B cell (primary cell): ENCODE results near the gene POLR1G. TPM values are rescaled to one million over a fixed set of nuclear protein-coding genes. Genes with fewer than 3 reads are reported as not detected.

Experiments
- ATAC-seq: fragments of 200-7000 bp; cut with Tn5 transposase; one replicate; pipeline ENCODE4 v1.10.0; 2021; ENCODE audit warnings: low read depth, mild to moderate bottlenecking, moderate number of reproducible peaks, moderate library complexity
- CTCF ChIA-PET: fragments of 350-600 bp; sonication (Branson Sonifier 250); formaldehyde crosslinking; loops from one replicate; lab custom pipeline; 2021; ENCODE audit warnings: antibody characterized with exemption, inconsistent platforms; lab: Charles Lee
- POLR2A ChIA-PET: fragments of 350-600 bp; sonication (Branson Sonifier 250); formaldehyde crosslinking; loops from one replicate; lab custom pipeline; 2021; ENCODE audit warnings: antibody characterized with exemption; lab: Charles Lee
- DNase-seq: peaks from one replicate; pipeline ENCODE4 v3.0.0; 2013
- H2AFZ ChIP-seq: 2 replicates; pipeline ENCODE4 v1.6.1; 2012; ENCODE audit warnings: mild to moderate bottlenecking, low read depth, low read length; ENCODE audit not compliant: insufficient read depth, poor library complexity, severe bottlenecking
- H3K27ac ChIP-seq, 2 donors: 1 replicate in 1 of 2; 2 replicates in 1 of 2; pipeline ENCODE4 v1.5.1; 2012 to 2013; ENCODE audit warnings: low read length in 2 of 2, mild to moderate bottlenecking in 2 of 2, moderate library complexity in 1 of 2
- H3K27me3 ChIP-seq, 4 experiments: fragments of 200-600 bp in 1 of 4; sonication (generic) in 1 of 4; replicated peaks in 1 of 4; 1 replicate in 2 of 4; 2 replicates in 2 of 4; pipeline versions ENCODE4 v1.6.1 to v1.7.0; 2013 to 2016; ENCODE audit warnings: low read length in 3 of 4, mild to moderate bottlenecking in 2 of 4, mixed read lengths in 1 of 4, moderate library complexity in 1 of 4; ENCODE audit not compliant: insufficient read depth in 4 of 4, control insufficient read depth in 3 of 4; ENCODE audit errors: control extremely low read depth in 1 of 4
- H3K36me3 ChIP-seq, 2 experiments: replicated peaks in 1 of 2; 1 replicate in 1 of 2; 2 replicates in 1 of 2; pipeline versions ENCODE4 v1.6.1 to v1.7.1; 2013; ENCODE audit warnings: low read length in 1 of 2; ENCODE audit not compliant: insufficient read depth in 2 of 2, control insufficient read depth in 1 of 2; ENCODE audit errors: control extremely low read depth in 1 of 2, extremely low read depth in 1 of 2
- H3K4me1 ChIP-seq, 2 donors: fragments of 200-600 bp in 1 of 2; sonication (generic) in 1 of 2; 1 replicate in 1 of 2; 2 replicates in 1 of 2; pipeline versions ENCODE4 v1.5.1 to v1.6.1; 2013 to 2017; ENCODE audit warnings: low read length in 2 of 2; ENCODE audit not compliant: control insufficient read depth in 2 of 2, insufficient read depth in 2 of 2
- H3K4me2 ChIP-seq: replicated peaks from 2 replicates; pipeline ENCODE3; 2012; ENCODE audit warnings: mild to moderate bottlenecking, low read depth, low read length; ENCODE audit not compliant: poor library complexity, severe bottlenecking
- H3K4me3 ChIP-seq, 5 experiments: fragments of 200-600 bp in 1 of 5; sonication (generic) in 1 of 5; 1 replicate in 3 of 5; 2 replicates in 2 of 5; pipeline versions ENCODE4 v1.5.1 to v1.7.0; 2011 to 2016; ENCODE audit warnings: low read length in 4 of 5, mild to moderate bottlenecking in 4 of 5, low read depth in 2 of 5, control low read depth in 1 of 5, moderate library complexity in 1 of 5; ENCODE audit not compliant: insufficient read depth in 1 of 5; ENCODE audit errors: control extremely low read depth in 1 of 5, extremely low read depth in 1 of 5
- H3K79me2 ChIP-seq: fragments of 200-600 bp; sonication (generic); one replicate; pipeline ENCODE4 v1.6.0; 2016; ENCODE audit warnings: low read length; ENCODE audit not compliant: control insufficient read depth, insufficient read depth
- H3K9ac ChIP-seq: fragments of 200-600 bp; sonication (generic); 2 replicates; pipeline ENCODE4 v1.6.1; 2017; ENCODE audit warnings: mild to moderate bottlenecking, low read length, moderate library complexity
- H3K9me3 ChIP-seq, 3 donors: one replicate each; pipeline versions ENCODE4 v1.6.1 to v1.7.1; 2013; ENCODE audit warnings: low read length in 2 of 3; ENCODE audit not compliant: control insufficient read depth in 2 of 3, insufficient read depth in 1 of 3; ENCODE audit errors: control extremely low read depth in 1 of 3
- H4K20me1 ChIP-seq: 2 replicates; pipeline ENCODE4 v1.6.0; 2012; ENCODE audit warnings: mild to moderate bottlenecking, low read length; ENCODE audit not compliant: insufficient read depth, control insufficient read depth, poor library complexity, severe bottlenecking
- H3K27ac Mint-ChIP-seq: one replicate; pipeline ENCODE4 v1.8.0; 2021; ENCODE audit warnings: mixed read lengths
- H3K27me3 Mint-ChIP-seq: one replicate; pipeline ENCODE4 v1.8.0; 2021; ENCODE audit warnings: mixed read lengths
- H3K4me1 Mint-ChIP-seq: one replicate; pipeline ENCODE4 v1.8.0; 2021; ENCODE audit warnings: mixed read lengths
- H3K4me3 Mint-ChIP-seq: one replicate; pipeline ENCODE4 v1.8.0; 2021; ENCODE audit warnings: mixed read lengths
- H3K9me3 Mint-ChIP-seq: one replicate; pipeline ENCODE4 v1.8.0; 2022; ENCODE audit warnings: mixed read lengths; ENCODE audit not compliant: insufficient read depth
- CTCF ChIP-seq: fragments of 200-600 bp; IDR thresholded peaks from one replicate; pipeline ENCODE4 v1.8.0; 2022; ENCODE audit warnings: antibody characterized with exemption, mild to moderate bottlenecking
- EZH2 ChIP-seq: IDR thresholded peaks from 2 replicates; pipeline ENCODE4 v1.6.1; 2012; ENCODE audit warnings: borderline replicate concordance, low read depth, mild to moderate bottlenecking, moderate library complexity, low read length; ENCODE audit not compliant: insufficient read depth, poor library complexity, severe bottlenecking
- WGBS: methylation state at CpG from one replicate; pipeline ENCODE4 v1.1.5; 2013; ENCODE audit warnings: missing lambda C conversion rate; ENCODE audit not compliant: insufficient coverage; 5-methylcytosine and 5-hydroxymethylcytosine counted together
- intact Hi-C: fragments of 100-400 bp; cut with micrococcal nuclease; formaldehyde crosslinking; loops from one replicate; pipeline ENCODE4 v1.10.0; 2022
- polyA plus RNA-seq: library from polyadenylated mRNA; depleted of rRNA; stranded (reverse); fragments of >200 nt; gene quantifications from 2 replicates; pipeline ENCODE4 v1.2.3, GENCODE V29; 2012
- total RNA-seq, 2 donors: library from RNA; stranded (reverse); fragments of 120-200 nt in 1 of 2; gene quantifications; 1 replicate in 1 of 2; 2 replicates in 1 of 2; pipeline versions ENCODE4 v1.2.3 to v1.2.4, GENCODE V29; 2013 to 2022

POLR1G gene
- total and polyA plus RNA-seq, 2 donors (not counting 1 experiment from before 2014, with no cell fraction given) = 2.1 to 4.3 TPM

- DNase-seq (no peak), ATAC-seq (no peak)
- Histone ChIP-seq H3K79me2 (no peaks in the 10 kb centered on the region), H4K20me1 (no peaks in the 10 kb centered on the region), H3K9me3 (no peaks in the 10 kb centered on the region), H3K9ac (no peak overlapping the region), H3K27me3 (no peaks in the 10 kb centered on the region), H3K4me3 (no peak overlapping the region), H3K27ac (no peak overlapping the region), H2AFZ (no peak overlapping the region), H3K4me2 (no peak overlapping the region), H3K4me1 (no peaks in the 10 kb centered on the region), H3K36me3 (peaks cover 1 to 19% of the 10 kb centered on the region in 2 experiments)
- ChIA-PET CTCF (no interaction called here), POLR2A (no interaction called here)
- 95% methylated on average over 10 of the region's 12 CpGs for WGBS
- H3K27me3 Mint-ChIP-seq = no peaks in the 10 kb centered on the region
- intact Hi-C loops = no loop called here
- no peak overlapping the region for H3K27ac Mint-ChIP-seq
- H3K4me1 Mint-ChIP-seq = no peaks in the 10 kb centered on the region
- TF ChIP-seq EZH2 = no peak
- TF ChIP-seq CTCF = no peak
- H3K4me3 Mint-ChIP-seq = no peak overlapping the region
- H3K9me3 Mint-ChIP-seq = no peaks in the 10 kb centered on the region
Measured at GRCh38 chr19:45358213-45358792, 48.1 kb upstream of the POLR1G start.

- TF ChIP-seq EZH2 = no peak
- no peak for TF ChIP-seq CTCF
- H3K36me3 ChIP-seq = peaks cover 0 to 15% of the 10 kb centered on the region in 2 experiments
- H3K4me1 Mint-ChIP-seq = no peaks in the 10 kb centered on the region
Measured at GRCh38 chr19:45361608-45362007, 44.8 kb upstream of the POLR1G start.

More at GRCh38 chr19:45361608-45362007, 44.8 kb upstream of the POLR1G start:
- Mint-ChIP-seq H3K4me3 (no peak overlapping the region), H3K27me3 (no peaks in the 10 kb centered on the region), H3K27ac (no peak overlapping the region), H3K9me3 (no peaks in the 10 kb centered on the region)
- 94% methylated on average over 14 of the region's 14 CpGs for WGBS
- Histone ChIP-seq H3K79me2 (no peaks in the 10 kb centered on the region), H2AFZ (no peak overlapping the region), H3K27ac (no peak overlapping the region), H4K20me1 (no peaks in the 10 kb centered on the region), H3K27me3 (no peaks in the 10 kb centered on the region), H3K4me2 (no peak overlapping the region), H3K4me1 (no peaks in the 10 kb centered on the region), H3K9ac (no peak overlapping the region), H3K4me3 (no peak overlapping the region), H3K9me3 (no peaks in the 10 kb centered on the region)
- CTCF ChIA-PET = no interaction called here
- ATAC-seq (no peak), DNase-seq (no peak)
- intact Hi-C loops = no loop called here
- POLR2A ChIA-PET = no interaction called here
